Right hindlimb (tissue), 1 donor: Measurements from ENCODE around the gene NRDE2.
"Not testable (repeated sequence)": the region's sequence is repeated elsewhere in the genome, so short reads cannot be mapped to it uniquely, and the experiment has no call there.

Source experiments
- DNase-seq: peaks from one replicate; pipeline ENCODE4 v3.0.0-alpha.2; 2018

NRDE2 gene

GRCh38 chr14:90266441-90267154 is 65.1 kb downstream of the NRDE2 start:
- DNase-seq, result no peak

- DNase-seq, result no peak
Measured at GRCh38 chr14:90263748-90264449, 67.8 kb downstream of the NRDE2 start.

- DNase-seq, result peak; percentile 95
Measured at GRCh38 chr14:90256354-90257131, 75.2 kb downstream of the NRDE2 start, which contains the start of gene PSMC1. TSS of gene PSMC1 (plus strand) at chr14:90256553. CDS start at chr14:90256598, 45 bp downstream.

- DNase-seq, result no peak
Measured at GRCh38 chr14:90255871-90256270, 75.9 kb downstream of the NRDE2 start.

- no peak for DNase-seq
Measured at GRCh38 chr14:90253826-90254225, 77.9 kb downstream of the NRDE2 start.

GRCh38 chr14:90248594-90248993 is 83.1 kb downstream of the NRDE2 start:
- no peak for DNase-seq

- DNase-seq, result not testable (repeated sequence)
Measured at GRCh38 chr14:90247441-90247840, 84.3 kb downstream of the NRDE2 start.

GRCh38 chr14:90246936-90247335 is 84.8 kb downstream of the NRDE2 start:
- DNase-seq, result no peak

GRCh38 chr14:90242444-90242843 is 89.3 kb downstream of the NRDE2 start:
- DNase-seq, result no peak

GRCh38 chr14:90239139-90239538 is 92.6 kb downstream of the NRDE2 start:
- no peak for DNase-seq

- peak; percentile 53 for DNase-seq
Measured at GRCh38 chr14:90235179-90235976, 96.4 kb downstream of the NRDE2 start.

- not testable (repeated sequence) for DNase-seq
Measured at GRCh38 chr14:90229942-90230341, 101.8 kb downstream of the NRDE2 start.

GRCh38 chr14:90228478-90228877 is 103.3 kb downstream of the NRDE2 start:
- DNase-seq, result no peak
